ENCODE data around the gene NOS3. TPM values are rescaled to one million over a fixed set of nuclear protein-coding genes. Genes with fewer than 3 reads are reported as not detected.

Gene NOS3
- total RNA-seq, 1 donor from 2014 or later: 15.1 TPM

DNA sequence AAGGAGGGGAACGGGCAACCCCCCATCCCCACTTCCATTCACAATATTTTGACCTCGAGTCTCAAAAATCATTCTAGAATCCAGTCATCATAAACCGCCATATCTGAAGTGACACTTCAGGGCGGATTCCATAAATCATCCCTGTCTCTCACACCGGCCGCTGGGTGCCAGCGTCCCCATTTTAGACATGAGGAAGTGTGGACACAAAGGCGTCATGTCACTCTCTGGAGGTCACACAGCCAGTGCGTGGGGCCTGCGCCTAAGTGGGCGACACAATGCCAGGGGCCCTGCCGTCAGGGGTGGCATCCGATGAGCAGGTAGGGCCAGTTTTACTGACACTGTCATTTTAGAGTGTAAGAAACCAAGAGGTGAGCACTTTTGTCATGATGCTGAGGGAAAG lies 32.2 kb upstream of the NOS3 start:
- H3K36me3 ChIP-seq: no peaks in the 10 kb centered on the region
- peaks cover 23% of the 10 kb centered on the region for H3K4me1 ChIP-seq
- DNase-seq (no peak), ATAC-seq (no peak)
- no peak overlapping the region for H3K4me3 ChIP-seq
- intact Hi-C loops (cut with DNase I): no loop called here
- peaks cover 71% of the 10 kb centered on the region for H3K27me3 ChIP-seq (ENCODE audit: low read depth)
- no peaks in the 10 kb centered on the region for H3K9me3 ChIP-seq
- no peak for TF ChIP-seq CTCF (IDR thresholded peaks at IDR 0.05)
- no peak overlapping the region for H3K27ac ChIP-seq

DNA sequence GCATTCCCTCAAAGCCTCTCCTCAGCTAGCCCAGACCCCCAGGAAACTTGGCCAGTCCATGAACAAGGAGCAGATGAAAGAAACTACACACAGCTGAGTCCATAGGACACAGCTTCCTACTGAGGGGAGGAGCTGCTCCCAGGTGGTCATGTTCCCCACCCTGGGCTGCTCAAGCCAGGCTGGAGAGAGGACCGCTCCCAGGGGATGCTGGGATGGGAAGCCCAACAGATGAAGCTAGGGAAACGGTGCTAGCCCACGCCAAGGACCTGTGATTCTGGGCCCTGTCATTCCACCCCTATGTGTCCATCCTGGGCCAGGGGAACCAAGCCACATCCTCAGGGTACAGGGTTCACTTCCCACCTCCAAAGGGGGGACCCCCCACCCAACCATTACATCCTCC lies 31.7 kb upstream of the NOS3 start:
- Histone ChIP-seq H3K27me3 (ENCODE audit: low read depth) (peaks cover 75% of the 10 kb centered on the region), H3K4me3 (no peak overlapping the region), H3K36me3 (no peaks in the 10 kb centered on the region), H3K4me1 (peaks cover 23% of the 10 kb centered on the region), H3K9me3 (no peaks in the 10 kb centered on the region), H3K27ac (no peak overlapping the region)
- ATAC-seq (no peak), DNase-seq (no peak)
- TF ChIP-seq CTCF (IDR thresholded peaks at IDR 0.05): no peak
- intact Hi-C loops (cut with DNase I): no loop called here

DNA sequence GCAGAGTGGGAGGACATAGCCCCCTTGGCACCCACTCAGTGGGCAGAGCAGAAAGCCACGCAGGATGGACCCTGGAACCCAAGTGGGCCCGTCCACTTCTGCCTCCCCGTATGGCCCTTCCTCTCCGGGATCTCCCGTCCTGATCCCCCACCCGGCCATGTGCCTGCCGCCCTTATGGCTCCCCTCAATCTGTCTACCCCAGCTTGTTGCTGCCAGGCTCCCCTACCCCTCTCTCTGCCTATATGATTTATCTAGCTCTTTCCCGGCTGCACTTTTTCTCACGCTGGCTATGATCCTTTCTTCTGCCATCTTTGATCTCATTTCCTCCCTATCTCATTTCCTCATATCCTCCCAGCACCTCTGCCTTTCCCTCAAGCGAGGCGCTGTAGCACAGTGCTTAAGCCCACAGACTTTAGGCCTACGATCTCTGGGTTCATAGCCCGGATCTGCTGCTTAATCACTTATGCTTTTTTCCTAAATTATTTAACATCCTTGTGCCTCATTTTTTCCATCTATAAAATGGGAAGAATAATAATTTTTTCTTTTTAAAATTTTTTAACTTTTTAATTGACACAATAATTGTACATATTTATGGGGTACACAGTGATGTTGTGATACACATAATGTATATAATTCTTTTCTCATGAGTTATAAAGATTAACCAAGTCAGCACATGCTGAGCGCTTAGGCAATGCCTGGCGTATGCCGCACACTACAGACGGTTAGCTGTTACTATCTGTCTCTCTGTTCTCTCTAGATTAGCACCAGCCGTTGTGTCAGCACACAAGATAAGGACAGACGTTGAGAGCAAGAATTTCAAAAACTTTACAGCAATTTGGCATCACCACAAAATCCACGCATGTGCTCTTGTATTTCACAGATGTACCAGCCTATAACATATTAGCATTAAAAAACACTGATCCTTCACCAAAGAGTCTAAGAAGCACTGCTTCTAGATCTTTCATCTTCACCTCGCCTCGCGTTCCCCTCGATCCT lies 30.8 kb upstream of the NOS3 start:
- DNase-seq: no peak
- intact Hi-C loops (cut with DNase I): no loop called here
- no peak for TF ChIP-seq CTCF (IDR thresholded peaks at IDR 0.05)
- peaks cover 30% of the 10 kb centered on the region for H3K4me1 ChIP-seq
- no peaks in the 10 kb centered on the region for H3K9me3 ChIP-seq
- H3K27ac ChIP-seq: no peak overlapping the region
- no peaks in the 10 kb centered on the region for H3K36me3 ChIP-seq
- no peak for ATAC-seq
- no peak overlapping the region for H3K4me3 ChIP-seq
- peaks cover 73% of the 10 kb centered on the region for H3K27me3 ChIP-seq (ENCODE audit: low read depth)

- ATAC-seq (peak; percentile 10 to 27), DNase-seq (no peak)
- peaks cover 64% of the 10 kb centered on the region for H3K27me3 ChIP-seq (ENCODE audit: low read depth)
- intact Hi-C loops (cut with DNase I): no loop called here
- H3K27ac ChIP-seq: peak overlapping the region; percentile 31
- no peak overlapping the region for H3K4me3 ChIP-seq
- TF ChIP-seq CTCF (IDR thresholded peaks at IDR 0.05): no peak
- peaks cover 22% of the 10 kb centered on the region for H3K4me1 ChIP-seq
- no peaks in the 10 kb centered on the region for H3K36me3 ChIP-seq
- no peaks in the 10 kb centered on the region for H3K9me3 ChIP-seq
Observed at GRCh38 chr7:150961510-150962289, 29.1 kb upstream of the NOS3 start.

DNA sequence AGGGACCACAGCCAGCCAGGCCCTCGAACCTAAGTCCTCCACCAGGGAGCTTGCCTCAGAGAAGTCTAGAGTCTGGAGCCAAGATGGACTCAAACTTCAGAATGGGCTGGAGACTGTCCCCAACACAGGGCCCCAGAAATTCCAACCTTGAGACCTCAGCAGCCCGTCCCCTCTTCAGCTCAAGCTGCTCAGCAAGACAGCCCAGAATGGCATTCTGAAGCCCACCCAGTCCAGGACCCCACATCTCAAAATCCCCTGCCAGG lies 28.6 kb upstream of the NOS3 start:
- no peak for DNase-seq
- TF ChIP-seq CTCF (IDR thresholded peaks at IDR 0.05): no peak
- H3K27ac ChIP-seq: peak overlapping the region; percentile 31
- H3K4me1 ChIP-seq: peaks cover 25% of the 10 kb centered on the region
- intact Hi-C loops (cut with DNase I): no loop called here
- no peak for ATAC-seq
- H3K4me3 ChIP-seq: no peak overlapping the region
- H3K9me3 ChIP-seq: no peaks in the 10 kb centered on the region
- H3K27me3 ChIP-seq (ENCODE audit: low read depth): peaks cover 59% of the 10 kb centered on the region
- no peaks in the 10 kb centered on the region for H3K36me3 ChIP-seq

Measured in lower lobe of right lung (tissue), 2 donors.